GM21381 (cell line): Measurements from ENCODE around the gene JMJD1C.
"Not testable (repeated sequence)": the region's sequence is repeated elsewhere in the genome, so short reads cannot be mapped to it uniquely, and the experiment has no call there.

Source experiments
- ATAC-seq: cut with Tn5 transposase; IDR thresholded peaks from one replicate; pipeline ENCODE4 v1.9.1; 2021; ENCODE audit warnings: mild to moderate bottlenecking, moderate library complexity; ENCODE audit not compliant: unreplicated experiment

The JMJD1C gene

DNA sequence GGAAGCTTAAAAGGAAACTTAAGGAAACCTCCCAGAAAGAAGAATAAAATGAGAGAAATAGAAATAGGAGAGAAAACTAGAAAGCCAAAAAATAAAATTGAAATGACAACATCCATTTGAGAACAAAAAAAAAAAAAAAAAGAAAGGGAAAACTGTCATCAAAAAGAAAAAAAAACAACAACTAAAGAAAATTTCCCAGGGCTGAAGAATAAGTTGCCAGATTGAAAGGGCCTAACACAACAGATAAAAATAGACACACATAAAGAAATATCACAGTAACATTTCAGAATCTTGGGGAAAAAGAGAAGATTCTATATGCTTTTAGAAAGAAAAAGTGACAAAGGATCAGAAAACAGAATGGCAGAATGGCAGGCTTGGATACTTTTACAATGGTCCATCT is 157.1 kb downstream of the JMJD1C start:
- ATAC-seq = no peak

GRCh38 chr10:63304146-63304545 is 161.6 kb downstream of the JMJD1C start:
- ATAC-seq = no peak

DNA sequence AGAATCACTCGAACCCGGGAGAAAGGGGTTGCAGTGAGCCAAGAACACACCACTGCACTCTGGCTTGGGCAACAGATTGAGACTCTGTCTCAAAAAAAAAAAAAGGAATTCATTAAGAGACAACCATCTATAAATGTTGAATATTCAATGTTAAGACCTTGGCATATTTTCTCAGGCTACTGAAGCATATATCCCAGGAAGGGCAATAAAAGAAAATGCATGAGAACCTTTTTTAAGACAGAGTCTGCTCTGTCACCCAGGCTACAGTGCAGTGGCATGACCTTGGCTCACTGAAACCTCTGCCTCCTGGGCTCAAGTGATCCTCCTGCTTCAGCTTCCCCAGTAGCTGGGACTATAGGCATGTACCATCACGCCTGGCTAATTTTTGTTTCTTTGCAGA is 165.0 kb downstream of the JMJD1C start:
- ATAC-seq = no peak

- ATAC-seq = no peak
These were observed 167.8 kb downstream of the JMJD1C start for GRCh38 chr10:63297941-63298340.

- ATAC-seq = no peak
These were observed 171.0 kb downstream of the JMJD1C start for GRCh38 chr10:63294781-63295180.

- ATAC-seq = not testable (repeated sequence)
These were observed 172.9 kb downstream of the JMJD1C start for GRCh38 chr10:63292847-63293246.

- no peak for ATAC-seq
These were observed 177.6 kb downstream of the JMJD1C start for GRCh38 chr10:63288170-63288569.

DNA sequence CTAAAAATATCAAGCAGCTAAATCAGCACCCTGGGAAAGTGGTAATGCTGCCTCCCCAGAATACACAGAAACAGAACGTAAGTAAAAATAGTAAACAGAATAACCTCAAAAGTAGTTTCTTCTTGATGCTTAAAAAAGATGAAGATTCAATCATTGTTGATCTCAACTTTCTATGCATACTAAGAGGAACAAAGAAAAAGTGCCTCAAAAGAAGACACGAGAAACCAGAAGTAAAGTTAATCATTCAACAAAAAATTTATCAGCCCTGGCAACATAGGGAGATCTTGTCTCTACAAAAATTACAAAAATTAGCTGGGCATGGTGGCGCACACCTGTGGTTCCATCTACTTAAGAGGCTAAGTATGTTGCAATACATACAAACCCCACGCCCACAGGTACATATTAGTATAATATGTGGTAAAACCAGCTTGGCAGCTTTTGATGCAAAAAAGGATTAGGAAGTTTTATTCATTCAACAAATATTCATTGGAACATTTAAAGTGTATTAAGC is 179.0 kb downstream of the JMJD1C start:
- peak; percentile 75 for ATAC-seq

- peak; percentile 64 for ATAC-seq
These were observed 179.4 kb downstream of the JMJD1C start for GRCh38 chr10:63286340-63286739.

DNA sequence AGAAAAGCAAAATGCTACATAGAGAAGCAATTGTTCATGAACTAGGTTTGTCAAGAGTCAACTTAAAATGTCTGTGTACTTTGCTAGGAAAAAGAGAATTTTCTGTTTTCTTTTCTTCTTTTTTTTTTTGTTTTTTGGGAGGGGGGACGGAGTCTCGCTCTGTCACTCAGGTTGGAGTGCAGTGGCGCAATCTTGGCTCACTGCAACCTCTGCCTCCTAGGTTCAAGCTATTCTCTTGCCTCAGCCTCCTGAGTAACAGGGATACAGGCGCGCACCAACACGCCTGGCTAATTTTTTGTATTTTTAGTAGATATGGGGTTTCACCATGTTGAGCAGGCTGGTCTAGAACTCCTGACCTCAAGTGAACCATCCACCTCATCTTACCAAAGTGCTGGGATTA is 181.9 kb downstream of the JMJD1C start:
- ATAC-seq = not testable (repeated sequence)

GRCh38 chr10:63283093-63283492 is 182.7 kb downstream of the JMJD1C start:
- no peak for ATAC-seq

GRCh38 chr10:63281967-63282366 is 183.8 kb downstream of the JMJD1C start:
- no peak for ATAC-seq

GRCh38 chr10:63280386-63280785 is 185.4 kb downstream of the JMJD1C start:
- no peak for ATAC-seq

GRCh38 chr10:63275094-63275493 is 190.7 kb downstream of the JMJD1C start:
- no peak for ATAC-seq

DNA sequence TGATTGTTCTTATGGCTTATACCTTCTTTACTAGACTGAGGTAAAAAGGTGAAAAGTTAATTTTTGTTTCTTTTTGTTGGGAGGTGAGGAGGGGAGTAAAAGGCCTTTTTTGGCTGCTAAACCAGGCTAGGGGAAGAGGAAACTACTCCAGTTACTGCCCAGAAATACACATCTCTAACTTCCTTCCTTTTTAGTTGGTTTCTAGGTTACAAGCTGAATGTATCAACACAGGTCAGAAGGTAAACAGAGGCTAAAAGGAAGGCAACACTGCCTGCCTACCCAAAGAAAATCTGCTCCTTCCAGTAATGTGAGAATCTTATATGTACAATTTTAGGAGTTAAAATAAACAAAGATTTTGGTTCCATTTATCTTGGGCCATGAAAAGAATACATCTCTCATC is 192.2 kb downstream of the JMJD1C start:
- no peak for ATAC-seq

DNA sequence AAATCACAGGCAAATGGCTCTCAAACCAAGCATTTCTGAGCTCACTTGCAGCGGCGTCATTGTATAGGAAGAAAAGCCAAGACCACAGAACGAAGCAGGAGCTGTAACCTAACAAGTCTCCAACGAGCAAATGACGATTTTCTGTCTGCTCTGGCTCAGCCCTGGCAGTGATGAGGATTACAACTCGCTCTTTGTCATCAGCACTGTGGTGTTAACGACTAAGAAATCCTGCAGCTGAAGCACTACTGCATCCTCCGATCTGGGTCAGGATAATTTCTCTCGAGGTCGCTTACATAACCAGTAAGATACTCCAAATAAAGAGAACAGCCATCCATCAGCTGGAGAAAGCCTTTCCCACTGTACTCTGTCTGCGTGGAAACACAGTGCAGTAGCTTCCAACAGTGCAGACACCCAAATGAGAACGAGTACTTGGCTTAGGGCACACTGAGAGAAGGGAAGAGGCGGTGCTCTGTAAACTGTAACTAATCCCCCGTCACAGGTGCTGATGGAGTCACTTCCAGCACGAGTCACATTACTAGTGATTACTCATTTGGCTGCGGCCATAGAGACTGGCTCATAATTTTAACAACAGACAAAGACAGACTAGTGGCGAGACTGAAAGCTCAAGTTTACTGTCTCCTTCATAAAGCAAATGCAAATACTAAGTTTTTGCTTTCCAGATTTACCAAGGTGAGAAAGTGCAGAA is 196.8 kb downstream of the JMJD1C start:
- peak; percentile 94 for ATAC-seq

- no peak for ATAC-seq
These were observed 197.5 kb downstream of the JMJD1C start for GRCh38 chr10:63268149-63268797.

GRCh38 chr10:63267414-63268148 is 198.2 kb downstream of the JMJD1C start:
- ATAC-seq = no peak

DNA sequence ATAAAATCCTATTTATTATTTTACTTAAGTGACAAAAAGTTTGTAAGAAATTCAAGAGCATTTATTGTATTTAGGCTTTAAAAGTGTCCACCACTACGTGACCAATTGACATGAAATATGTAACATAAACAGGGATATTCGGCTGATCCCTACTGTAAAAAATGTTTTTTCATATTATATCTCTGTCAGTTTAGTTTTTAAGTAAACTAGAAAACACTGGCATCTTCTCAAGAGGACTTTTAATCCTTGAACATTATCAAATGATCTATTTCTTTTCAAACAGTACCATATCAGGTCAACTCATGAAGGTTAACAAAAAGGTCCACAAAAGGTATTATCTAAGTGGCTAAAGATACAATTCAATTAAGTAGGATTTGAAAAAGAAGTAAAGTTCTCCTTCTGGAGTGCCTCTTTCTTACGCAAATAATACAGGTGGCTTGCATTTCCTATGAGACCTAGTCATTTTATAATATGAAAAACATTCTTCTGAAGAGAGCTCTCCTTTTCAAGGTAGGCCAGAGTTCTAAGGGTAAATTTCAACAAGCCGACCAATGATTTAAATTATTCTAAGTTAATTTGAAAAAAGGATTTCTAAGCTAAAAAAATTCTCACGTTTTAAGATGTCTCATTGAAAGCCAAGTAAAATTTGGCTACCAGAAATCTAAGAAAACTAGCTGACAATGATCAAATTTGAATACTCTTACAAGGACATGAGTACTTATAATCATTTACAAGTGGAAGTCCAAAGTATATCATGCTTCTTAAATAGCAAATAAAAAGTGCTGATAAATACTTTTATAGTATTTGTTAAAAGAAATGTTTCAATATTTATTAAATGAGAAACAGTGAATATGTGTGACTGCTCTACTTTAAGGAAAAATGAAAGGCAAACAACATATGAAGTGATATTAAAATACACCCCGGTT is 199.1 kb downstream of the JMJD1C start:
- ATAC-seq = no peak

DNA sequence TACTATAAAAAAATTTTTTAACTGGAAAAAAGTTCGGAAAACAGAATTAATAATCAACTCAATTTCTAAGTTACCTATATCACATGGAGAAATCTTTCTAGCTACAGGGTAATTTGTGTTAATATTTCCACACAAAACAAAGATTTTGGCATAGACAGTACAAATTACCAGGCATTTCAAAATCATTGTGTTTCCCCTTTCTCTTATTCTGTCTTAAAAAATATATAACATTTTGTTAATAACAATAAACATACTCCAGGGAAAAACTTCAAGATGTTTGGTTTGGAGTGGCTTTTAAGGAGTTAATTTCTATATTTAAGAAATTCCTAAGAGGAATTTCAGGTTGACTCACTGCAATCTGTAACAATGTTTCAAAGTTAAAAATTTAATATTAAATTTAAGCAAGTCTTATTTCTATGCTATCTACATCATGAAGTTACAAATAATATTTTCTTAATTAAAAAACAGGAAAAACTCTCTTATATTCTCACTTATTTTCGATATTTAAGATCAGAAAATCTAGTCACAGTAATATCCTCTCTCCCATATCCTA is 200.0 kb downstream of the JMJD1C start:
- no peak for ATAC-seq
